ENCODE data around the gene GDPD1. TPM values are rescaled to one million over a fixed set of nuclear protein-coding genes. Genes with fewer than 3 reads are reported as not detected.
A peak's percentile ranks its signal among the peaks of the same experiment; 100 is the strongest.
"Not testable (repeated sequence)": the region's sequence is repeated elsewhere in the genome, so short reads cannot be mapped to it uniquely, and the experiment has no call there.

The GDPD1 gene
- total RNA-seq, result 47.6 TPM

DNA sequence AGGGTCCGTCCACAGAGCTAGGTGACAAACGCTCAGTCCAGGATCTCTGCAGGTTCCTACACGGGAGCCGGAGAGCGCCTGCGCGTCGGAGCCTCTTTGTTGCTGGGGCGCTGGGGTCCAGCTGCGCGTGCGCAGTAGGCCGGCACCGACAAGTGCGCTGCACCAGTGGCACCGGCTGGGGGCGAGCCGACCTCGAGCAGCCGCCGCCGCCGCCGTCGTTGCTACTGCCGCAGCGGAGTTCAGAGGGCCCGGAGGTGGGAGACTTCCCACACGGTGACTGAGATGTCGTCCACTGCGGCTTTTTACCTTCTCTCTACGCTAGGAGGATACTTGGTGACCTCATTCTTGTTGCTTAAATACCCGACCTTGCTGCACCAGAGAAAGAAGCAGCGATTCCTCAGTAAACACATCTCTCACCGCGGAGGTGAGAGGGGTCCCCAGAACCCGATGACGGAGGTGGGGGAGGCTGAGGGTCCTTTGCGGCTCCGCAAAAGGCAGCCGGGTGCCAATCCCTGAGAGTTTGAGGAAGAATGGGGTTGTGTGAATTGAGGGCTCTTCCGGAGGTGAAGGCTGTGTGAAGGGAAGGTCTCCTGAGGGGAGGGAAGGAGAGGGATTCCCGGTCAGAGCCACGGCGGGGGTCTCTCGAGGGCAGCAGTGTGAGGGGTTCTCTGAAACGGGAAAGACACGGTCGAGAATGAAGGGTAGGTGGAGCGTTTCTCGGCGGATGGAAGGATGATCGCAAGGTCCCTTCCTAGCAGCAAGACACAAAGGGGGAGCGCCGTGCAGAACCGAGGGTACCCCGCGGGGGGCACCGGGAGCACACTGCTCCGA lies at the start of gene GDPD1:
GDPD1 (plus strand) TSS at position 184 of the 831 bp plus-strand sequence; CDS start at position 283, 99 bp downstream.
- peak; percentile 91 for DNase-seq

DNA sequence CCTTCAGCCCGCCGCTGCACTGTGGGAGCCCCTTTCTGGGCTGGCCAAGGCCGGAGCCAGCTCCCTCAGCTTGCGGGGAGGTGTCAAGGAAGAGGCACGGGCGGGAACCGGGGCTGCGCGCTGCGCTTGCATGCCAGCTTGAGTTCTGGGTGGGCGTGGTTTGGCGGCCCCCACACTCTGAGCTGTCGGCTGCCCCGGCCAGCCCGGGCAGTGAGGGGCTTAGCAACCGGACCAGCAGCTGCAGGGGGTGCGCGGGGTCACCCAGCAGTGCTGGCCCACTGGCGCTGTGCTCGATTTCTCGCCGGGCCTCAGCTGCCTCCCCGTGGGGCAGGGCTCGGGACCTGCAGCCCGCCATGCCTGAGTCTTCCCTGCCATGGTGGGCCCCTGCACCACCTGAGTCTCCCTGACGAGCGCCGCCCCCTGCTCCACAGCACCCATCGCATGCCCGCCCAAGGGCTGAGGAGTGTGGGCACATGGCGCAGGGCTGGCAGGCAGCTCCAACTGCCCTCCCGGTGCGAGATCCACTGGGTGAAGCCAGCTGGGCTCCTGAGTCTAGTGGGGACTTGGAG lies 47.8 kb upstream of the GDPD1 start:
- DNase-seq, result no peak

DNA sequence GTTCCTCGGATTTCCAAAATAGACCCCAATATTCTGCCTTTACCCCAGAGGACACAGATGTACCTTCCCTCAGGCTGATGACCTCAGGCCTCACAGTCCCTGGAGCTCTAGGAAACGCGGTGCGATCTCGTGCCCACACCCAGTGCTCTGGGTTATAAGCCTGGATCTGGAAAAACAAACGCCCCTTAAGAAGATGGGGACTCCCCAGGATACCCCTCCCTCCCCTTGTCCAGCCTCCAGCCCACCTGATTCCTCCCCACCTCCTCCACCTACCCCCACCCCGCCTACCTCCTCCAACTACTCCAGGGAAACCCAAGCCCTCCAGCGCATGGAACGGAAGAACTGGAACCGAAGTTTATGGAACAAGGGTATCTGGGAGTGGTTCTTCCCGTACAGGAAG lies 45.6 kb upstream of the GDPD1 start:
- DNase-seq, result no peak

DNA sequence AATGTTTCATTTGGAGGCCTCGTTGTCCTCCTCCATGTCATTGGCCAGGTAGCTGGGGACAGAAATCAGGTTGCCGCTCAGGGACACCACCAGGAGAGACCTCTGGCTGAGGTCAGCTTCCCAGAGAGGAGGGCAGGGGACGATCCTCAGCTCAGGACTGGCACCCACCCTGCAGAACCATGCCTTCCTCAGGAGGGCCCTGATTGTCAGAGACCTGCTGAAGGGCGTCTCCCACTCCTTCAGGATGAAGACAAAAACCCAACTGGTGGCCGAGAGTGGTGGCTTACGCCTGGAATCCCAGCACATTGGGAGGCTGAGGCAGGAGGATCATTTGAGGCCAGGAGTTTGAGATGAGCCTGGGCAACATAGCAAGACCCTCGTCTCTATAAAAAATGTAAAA lies 45.2 kb upstream of the GDPD1 start:
- DNase-seq, result no peak

DNA sequence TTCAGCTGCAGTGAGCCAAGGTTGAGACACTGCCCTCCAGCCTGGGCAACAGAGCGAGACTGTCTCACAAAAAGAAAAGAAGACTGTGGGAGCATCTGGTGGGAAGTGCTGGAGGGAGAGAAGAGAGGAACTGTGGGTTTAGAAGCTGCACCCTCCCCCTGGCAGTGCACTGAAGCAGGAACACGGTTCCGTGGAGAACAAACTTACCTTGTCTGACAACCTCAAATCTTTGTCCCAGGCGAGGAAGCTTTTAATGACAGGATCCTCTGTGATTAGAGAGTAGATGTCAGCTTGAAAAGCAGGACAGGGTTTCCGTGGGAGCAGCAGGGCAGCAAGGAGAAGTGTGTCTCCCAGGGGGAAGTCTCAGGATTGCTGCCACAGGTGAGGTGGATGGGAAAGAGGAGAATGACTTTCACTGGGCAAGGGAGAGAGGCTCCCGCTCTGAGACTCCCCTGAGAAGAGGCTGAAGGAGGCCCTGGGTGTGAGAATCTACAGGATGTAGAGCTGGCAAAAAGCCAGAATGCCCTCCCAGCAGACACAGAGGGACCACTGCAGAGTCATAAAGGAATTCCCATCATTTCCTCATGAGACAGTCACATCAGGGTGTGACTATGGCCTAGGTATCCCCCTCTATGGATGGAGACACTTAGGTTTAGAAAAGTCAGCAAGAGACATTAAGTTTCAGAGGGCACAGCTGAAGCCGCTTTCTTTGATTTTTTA lies 41.9 kb upstream of the GDPD1 start:
- no peak for DNase-seq

DNA sequence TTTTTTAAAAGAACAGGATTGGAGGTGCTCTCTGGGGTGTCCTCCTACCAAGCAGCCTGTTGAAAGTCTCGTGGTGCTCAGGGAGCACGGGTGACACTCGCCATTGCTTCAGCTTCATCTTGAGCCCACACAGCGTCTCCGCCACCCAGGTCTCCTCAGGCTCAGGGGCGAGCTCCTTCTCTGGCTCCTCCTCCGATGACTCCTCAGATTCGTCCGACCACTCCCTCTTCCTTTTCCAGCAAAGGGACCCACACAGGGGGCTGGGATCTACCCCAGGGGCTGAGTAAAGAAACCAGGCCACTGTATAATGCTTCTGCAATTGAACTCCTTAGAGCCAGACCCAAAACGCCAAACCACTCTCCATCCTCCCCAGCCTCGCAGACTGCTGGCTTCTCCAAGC lies 40.7 kb upstream of the GDPD1 start:
- DNase-seq, result not testable (repeated sequence)

DNA sequence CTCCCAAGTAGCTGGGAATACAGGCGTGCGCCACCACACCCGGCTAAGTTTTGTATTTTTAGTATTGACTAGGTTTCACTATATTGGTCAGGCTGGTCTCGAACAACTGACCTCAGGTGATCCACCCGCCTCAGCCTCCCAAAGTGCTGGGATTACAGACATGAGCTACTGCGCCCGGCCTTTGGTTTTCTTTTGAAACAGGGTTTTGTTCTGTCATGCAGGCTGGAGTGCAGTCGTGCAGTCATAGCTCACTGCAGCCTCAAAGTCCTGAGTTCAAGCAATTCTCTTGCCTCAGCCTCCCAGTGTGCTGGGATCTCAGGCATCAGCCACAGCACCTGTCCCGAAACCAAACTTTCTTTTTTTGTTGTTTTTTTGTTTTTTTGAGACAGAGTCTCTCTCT lies 39.7 kb upstream of the GDPD1 start:
- DNase-seq, result no peak

DNA sequence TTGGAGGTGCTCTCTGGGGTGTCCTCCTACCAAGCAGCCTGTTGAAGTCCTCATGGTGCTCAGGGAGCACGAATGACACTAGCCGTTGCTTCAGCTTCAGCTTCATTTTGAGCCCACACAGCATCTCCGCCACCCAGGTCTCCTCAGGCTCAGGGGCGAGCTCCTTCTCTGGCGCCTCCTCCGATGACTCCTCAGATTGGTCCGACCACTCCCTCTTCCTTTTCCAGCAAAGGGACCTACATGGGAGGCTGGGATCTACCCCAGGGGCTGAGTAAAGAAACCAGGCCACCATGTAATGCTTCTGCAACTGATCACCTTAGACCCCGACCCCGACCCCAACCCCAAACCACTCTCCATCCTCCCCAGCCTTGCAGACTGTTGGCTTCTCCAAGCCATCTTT lies 38.8 kb upstream of the GDPD1 start:
- no peak for DNase-seq

DNA sequence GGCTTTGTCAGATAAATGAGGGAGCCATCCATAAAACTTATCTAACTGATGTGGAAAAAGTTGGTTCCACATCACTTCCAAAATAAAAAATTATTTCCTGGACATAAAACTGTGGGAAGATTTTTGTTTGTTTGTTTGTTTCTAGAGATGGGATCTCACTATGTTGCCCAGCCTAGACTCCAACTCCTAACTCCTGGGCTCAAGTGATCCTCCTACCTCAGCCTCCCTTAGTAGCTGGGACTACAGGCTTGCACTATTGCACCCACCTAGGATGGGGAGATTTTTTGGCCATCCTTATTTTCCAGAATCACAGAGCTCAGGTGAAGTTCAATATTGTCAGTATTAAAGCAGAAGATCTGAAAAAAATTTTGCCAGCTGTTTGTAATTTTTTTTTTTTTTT lies 34.3 kb upstream of the GDPD1 start:
- DNase-seq, result no peak

DNA sequence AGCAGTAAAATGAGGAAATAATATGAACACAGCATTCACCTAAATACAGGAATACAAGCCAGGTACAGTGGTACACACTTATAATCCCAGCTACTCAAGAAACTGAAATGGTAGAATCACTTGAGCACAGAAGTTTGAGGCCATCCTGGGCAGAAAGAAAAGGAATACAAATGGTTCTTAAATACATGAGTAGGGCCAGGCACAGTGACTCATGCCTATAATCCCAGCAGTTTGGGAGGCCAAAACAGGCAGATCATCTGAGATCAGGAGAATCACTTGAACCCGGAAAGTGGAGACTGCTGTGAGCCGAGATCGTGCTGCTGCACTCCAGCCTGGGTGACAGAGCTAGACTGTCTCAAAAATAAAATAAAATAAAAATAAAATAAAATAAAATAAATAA lies 33.5 kb upstream of the GDPD1 start:
- no peak for DNase-seq

DNA sequence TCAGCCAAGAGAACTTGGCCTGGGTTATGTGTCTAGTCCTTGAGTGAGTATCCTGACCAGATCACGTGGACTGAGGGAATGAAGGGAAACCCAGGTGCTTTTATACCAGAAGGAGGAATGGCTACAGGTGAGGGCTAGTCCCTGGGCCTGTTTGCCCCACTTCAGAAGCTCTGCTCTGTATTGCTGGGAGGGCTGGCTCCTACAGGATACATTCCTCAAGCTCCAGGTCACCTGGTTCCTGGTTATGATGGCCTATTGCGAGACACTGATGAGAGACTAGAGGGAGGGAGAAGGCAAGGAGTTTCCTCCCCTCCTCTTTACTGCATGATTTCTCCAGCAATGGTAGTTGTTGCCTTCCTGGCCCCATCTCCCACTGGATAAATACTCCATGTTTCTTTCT lies 29.5 kb upstream of the GDPD1 start:
- DNase-seq, result no peak

DNA sequence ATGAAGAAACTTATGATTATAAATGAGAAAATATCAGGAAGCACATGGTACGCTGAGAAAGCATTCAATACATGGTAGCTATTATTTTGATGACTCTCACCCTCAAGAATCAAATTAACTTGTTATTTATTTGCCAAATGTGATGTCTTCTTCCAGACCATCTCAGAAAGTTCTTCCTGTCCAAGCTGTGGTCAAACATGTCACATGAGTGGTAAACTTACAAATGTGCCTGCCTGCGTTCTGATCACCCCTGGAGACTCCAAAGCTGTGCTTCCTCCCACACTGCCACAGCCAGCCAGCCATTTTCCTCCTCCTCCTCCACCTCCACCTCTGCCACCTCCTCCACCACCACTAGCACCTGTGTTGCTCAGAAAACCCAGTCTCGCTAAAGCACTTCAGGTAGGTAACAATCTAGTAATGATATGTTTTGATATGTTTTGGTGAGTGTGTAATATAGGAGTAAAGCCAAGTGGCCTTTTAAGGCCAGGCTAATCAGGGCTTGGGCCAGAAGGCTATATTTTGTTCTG lies 26.9 kb upstream of the GDPD1 start:
- DNase-seq, result no peak

DNA sequence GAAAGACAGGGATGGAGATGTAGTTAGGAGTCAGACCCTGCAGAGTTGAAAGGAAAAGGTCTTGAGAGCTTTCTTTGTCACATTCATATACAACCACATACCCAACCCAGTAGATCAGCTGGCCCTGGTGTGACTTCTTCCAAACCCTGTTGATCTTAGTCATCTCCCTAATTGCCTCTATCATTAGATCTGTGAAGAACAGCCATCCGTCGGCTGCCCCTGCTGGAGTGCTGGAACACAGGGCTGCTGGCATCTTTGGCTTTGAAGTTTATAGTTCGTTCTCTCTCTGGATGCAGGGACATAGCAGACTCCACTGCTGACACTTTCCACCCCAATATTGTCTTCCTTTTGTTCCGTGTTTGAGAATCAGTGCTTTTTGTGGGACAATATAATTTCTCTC lies 20.9 kb upstream of the GDPD1 start:
- no peak for DNase-seq

DNA sequence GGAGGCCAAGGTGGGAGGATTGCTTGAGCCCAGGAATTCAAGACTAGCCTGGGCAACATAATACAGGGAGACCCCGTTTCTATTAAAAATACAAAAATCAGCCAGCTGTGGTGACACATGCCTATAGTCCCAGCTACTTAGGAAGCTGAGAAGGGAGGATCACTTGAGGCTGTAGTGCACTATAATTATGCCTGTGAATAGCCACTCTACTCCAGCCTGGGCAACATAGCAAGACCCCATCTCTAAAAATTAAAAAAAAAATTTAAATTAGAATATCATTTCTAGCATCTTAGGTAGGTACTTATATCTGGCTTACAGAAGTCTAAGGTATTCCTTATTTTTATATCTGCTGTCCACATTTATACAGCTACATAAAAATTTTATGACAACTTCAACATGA lies 18.0 kb upstream of the GDPD1 start:
- no peak for DNase-seq

DNA sequence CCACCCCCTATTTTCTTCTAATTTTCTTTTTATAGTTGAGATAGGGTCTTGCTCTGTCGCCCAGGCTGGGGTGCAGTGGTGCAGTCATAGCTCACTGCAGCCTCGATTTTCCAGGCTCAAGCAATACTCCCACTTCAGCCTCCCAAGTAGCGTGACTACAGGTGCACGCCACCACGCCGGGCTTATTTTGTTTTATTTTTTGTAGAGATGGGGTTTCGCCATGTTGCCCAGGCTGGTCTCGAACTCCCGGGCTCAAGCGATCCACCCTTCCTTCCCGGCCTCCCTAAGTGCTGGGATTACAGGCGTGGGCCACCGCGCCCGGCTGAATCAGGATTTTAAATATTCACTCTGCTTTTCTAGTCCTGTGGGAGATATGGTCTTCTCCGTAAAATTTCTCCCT lies 941 bp upstream of the GDPD1 start:
- DNase-seq, result no peak

DNA sequence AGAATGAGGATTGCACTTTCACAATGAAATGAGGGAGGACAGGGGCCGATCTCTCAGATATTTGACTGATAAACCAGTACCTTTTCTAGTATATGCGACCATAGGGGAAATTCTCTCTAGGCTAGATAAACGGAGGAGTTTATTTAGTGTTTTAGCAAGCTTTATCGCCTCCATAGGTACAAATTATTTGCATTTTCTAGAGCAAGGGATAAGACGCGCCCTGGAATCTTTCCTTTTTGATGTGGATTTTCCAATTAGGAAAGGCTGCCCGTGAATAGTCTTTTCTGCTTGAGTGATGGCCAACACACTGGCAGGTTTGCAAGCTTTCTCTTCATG lies 351 bp upstream of the GDPD1 start:
- no peak for DNase-seq

DNA sequence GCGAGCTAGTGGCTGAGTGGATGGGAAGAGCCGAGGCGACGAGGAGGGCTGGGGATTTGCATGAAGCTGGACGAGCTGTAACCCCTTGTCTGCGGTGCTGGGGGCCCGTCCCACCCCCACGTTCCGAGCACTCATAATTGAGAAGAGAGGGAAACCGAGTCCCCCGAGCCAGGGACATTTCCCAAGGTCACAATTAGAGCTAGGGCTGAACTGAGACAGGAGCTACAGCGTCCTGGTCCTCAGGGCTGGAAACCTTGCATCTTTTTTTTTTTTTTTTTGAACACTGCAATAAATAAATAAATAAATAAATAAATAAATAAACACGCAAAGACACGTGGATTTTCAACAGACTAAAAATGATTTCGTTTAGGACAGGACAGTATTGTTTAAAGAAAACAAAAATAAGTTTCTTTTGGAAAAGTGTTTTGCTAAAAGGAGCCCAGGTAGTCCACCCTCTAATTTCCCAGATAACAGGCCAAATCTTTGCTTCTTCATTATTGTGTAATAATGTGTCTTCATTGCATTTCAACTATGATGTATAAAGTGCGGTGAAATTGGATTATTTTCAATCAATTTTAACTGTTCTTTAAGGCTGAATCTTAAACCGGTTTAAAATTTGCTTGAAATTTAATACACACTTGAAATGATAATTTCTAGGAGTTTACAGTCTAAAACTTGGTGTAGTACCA lies 992 bp downstream of the GDPD1 start:
- peak; percentile 37 for DNase-seq

DNA sequence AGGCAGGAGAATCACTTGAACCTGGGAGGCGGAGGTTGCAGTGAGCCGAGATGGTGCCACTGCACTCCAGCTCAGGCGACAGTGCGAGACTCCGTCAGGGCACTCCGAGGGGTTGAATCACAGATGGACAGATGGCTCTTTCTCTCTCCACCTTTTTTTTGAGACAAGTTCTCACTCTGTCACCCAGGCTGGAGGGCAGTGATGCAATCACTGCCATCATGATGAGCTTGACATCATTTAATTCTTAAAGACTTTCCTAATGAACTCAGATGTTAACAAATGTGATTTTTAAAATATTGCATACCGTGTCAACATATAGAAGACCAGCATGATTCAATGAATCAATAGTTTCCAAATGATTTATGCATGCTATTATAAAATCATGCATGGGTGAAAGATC lies 3.5 kb downstream of the GDPD1 start:
- DNase-seq, result no peak

DNA sequence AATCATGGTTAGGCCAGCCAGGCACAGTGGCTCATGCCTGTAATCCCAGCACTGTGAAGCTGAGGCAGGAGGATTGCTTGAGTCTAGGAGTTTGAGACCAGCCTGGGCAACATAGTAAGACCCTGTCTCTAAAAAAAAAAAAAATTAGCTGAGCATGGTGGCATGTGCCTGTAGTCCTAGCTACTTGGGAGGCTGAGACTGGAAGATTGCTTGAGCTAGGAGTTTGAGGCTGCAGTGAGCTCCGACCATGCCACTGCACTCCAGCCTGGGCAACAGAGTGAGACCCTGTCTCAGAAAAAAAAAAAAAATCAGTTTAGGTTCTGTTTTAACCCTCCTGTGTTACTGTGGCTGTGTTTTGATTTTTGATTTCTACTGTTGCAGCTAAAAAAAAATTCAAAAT lies 8.3 kb downstream of the GDPD1 start:
- not testable (repeated sequence) for DNase-seq

DNA sequence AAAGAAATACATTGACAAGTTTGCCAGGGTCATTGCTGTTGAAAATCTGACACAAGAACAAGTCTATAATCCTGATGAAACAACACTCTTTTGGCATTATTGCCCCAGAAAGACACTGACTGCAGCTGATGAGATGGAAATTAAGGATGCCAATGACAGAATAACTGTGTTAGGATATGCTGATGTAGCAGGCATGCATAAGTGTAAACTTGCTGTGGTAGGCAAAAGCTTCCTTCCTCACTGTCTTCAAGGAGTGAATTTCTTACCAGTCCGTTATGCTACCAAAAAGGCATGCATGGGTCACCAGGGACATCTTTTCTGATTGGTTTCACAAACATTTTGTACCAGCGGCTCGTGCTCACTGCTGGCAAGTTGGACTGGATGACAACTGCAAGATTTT lies 10.5 kb downstream of the GDPD1 start:
- no peak for DNase-seq

DNA sequence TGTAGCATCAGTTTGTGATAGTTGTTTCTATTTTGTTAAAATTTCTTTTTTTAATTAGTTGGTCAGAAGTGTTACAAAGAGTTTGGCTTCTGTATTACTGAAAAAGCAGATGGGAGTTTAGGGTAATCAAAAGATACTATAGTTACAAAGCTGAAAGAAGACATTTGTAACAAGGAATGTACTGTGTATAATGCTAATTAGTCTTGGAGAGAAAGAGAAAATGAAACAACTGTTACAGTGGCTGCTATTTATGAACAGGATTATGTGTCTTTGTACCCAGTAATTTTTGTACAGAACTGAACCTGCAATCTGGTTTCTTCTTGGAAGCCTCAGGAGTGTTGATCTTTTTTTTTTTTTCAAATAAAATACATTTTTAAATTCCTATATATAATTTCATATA lies 14.3 kb downstream of the GDPD1 start:
- DNase-seq, result no peak

DNA sequence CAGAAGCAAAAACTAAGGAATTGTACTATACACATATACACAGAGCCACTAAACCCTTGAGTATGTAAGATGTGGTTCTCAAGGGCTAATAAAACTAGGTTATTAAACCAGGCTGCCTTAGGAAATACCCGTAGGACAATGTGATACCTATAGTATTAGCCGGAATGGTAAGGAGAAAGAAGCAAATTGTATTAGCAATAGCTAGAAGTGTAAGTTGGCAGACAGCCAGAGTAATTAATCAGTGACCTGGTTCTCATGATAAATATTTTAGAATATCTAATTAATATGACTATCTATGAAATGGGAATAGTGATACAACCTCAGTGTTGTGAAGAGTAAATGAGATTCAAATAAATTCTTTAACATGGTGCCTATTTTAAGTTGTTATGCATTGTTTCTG lies 18.6 kb downstream of the GDPD1 start:
- DNase-seq, result no peak

DNA sequence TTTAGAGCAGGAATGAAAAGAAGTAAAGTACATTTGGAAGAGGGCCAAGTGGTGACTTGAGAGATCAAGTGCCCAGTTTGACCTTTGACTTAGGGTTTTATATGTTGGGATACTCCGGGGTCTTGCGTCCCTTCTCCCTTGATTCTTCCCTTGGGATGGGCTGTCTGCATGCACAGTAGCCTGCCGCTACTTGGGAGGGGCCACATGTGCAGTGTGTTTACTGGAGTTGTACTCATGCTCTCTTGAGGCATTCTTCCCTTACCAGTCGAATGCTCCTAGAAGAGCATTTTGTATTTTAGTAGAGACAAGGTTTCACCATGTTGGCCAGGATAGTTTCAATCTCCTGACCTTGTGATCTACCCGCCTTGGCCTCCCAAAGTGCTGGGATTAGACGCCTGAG lies 23.8 kb downstream of the GDPD1 start:
- DNase-seq, result no peak

Data from occipital lobe (tissue), 2 donors.